Activated naive CD8-positive, alpha-beta T cell treated with anti-CD3 and anti-CD28 coated beads, Interleukin-2, amount 10 ng/mL, durations not matched to agents 7 days and 5 days (primary cell): ENCODE data around the gene GSTM2. TPM values are rescaled to one million over a fixed set of nuclear protein-coding genes. Genes with fewer than 3 reads are reported as not detected.
A peak's percentile ranks its signal among the peaks of the same experiment; 100 is the strongest.

ENCODE experiments used
- ATAC-seq: fragments of 150-1000 bp; cut with Tn5 transposase; one replicate; pipeline ENCODE4 v1.10.0; 2021; ENCODE audit warnings: low read depth, moderate library complexity
- POLR2A ChIA-PET: fragments of 350-600 bp; sonication (Branson Sonifier 250); formaldehyde crosslinking; loops from one replicate; lab custom pipeline; 2021; ENCODE audit warnings: antibody characterized with exemption; lab: Charles Lee
- DNase-seq: peaks from one replicate; pipeline ENCODE4 v3.0.0; 2021
- H3K27ac Mint-ChIP-seq: one replicate; pipeline ENCODE4 v1.8.0; 2022; ENCODE audit warnings: mild to moderate bottlenecking, mixed read lengths
- H3K27me3 Mint-ChIP-seq: one replicate; pipeline ENCODE4 v1.8.0; 2022; ENCODE audit warnings: mild to moderate bottlenecking, moderate library complexity, mixed read lengths
- H3K36me3 Mint-ChIP-seq: one replicate; pipeline ENCODE4 v1.8.0; 2021; ENCODE audit warnings: mild to moderate bottlenecking, mixed read lengths
- H3K4me1 Mint-ChIP-seq: one replicate; pipeline ENCODE4 v1.8.0; 2021; ENCODE audit warnings: mixed read lengths
- H3K4me3 Mint-ChIP-seq: one replicate; pipeline ENCODE4 v1.8.0; 2022; ENCODE audit warnings: mild to moderate bottlenecking, moderate library complexity, mixed read lengths
- H3K9me3 Mint-ChIP-seq: one replicate; pipeline ENCODE4 v1.8.0; 2021; ENCODE audit warnings: mixed read lengths
- total RNA-seq, 2 experiments: library from RNA; stranded (reverse); gene quantifications; one replicate each; pipeline ENCODE4 v1.2.3, GENCODE V29; 2021

GSTM2 gene
- total RNA-seq, 2 experiments from 2014 or later = 16.8 to 17.3 TPM

GRCh38 chr1:109642626-109643025 is 25.2 kb upstream of the GSTM2 start:
- no peak for DNase-seq
- Mint-ChIP-seq H3K4me3 (no peak overlapping the region), H3K27ac (no peak overlapping the region), H3K9me3 (no peaks in the 10 kb centered on the region), H3K4me1 (peaks cover 8% of the 10 kb centered on the region), H3K27me3 (peaks cover 3% of the 10 kb centered on the region), H3K36me3 (no peaks in the 10 kb centered on the region)
- POLR2A ChIA-PET = no interaction called here
- ATAC-seq = no peak

DNA sequence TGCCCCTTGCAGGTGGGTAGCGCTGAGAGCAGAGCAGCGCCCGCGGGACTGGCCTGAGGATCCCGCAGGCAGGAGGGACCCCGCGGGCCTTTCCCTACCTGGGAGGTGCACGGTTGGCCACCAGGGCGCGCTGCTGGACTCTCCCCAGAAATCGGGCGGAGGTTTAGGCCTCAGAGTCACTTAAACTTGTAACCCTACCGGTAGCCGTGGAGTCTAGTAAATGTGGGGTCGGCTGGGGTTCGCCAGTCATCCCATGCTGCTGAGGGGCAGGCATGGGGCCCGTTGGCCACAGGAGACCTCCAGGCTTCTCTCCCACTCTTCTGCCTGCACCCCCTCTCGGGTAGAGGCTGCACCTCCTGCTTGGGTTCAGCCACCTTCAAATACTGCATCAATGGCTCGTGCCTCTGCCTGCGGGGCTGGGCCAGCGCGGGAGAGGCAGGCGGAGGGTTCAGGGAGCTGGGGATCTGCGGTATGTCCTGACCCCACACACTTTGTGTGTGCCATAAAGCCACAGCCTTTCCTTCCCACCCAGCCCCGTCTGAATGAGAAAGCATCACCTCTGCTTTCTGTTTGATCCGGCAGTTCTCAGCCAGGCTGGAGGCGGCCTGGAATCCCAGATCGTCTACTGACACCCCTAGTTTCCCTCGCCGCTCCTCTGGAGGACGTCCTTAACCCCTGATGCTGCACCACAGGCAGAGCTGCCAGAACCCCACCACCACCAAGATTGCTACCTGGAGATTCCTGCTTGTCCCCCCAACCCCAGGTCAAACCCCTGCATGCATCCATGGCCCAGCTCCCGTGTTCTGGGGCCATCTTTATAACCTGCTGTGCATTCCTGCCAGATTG is 24.2 kb upstream of the GSTM2 start:
- peak; percentile 93 for DNase-seq
- no peaks in the 10 kb centered on the region for H3K36me3 Mint-ChIP-seq
- H3K4me1 Mint-ChIP-seq = peaks cover 8% of the 10 kb centered on the region
- H3K27me3 Mint-ChIP-seq = peaks cover 3% of the 10 kb centered on the region
- POLR2A ChIA-PET = no interaction called here
- no peaks in the 10 kb centered on the region for H3K9me3 Mint-ChIP-seq
- ATAC-seq = peak; percentile 94
- H3K27ac Mint-ChIP-seq = no peak overlapping the region
- H3K4me3 Mint-ChIP-seq = no peak overlapping the region

DNA sequence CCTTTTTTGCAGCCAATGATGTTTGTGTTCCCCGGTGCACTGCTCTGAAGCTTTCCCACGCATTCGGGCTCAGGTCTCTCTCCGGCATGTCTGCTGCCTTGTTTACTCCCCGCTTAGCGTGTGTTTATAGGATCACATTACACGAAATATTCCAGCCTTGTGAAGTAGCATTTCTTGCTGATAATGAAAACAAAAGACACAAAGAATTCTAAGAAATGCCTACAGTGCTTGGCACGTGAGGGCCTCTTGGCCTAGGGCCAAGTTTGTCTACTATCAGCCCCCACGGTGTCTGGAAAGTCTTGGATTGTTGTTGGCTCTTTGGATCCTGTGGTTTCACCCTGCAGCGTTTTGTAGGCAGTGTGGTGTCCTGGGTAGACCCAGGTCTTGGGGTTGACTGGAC is 23.2 kb upstream of the GSTM2 start:
- no peak overlapping the region for H3K27ac Mint-ChIP-seq
- H3K9me3 Mint-ChIP-seq = no peaks in the 10 kb centered on the region
- POLR2A ChIA-PET = no interaction called here
- ATAC-seq (no peak), DNase-seq (no peak)
- peaks cover 11% of the 10 kb centered on the region for H3K4me1 Mint-ChIP-seq
- H3K27me3 Mint-ChIP-seq = peaks cover 3% of the 10 kb centered on the region
- no peak overlapping the region for H3K4me3 Mint-ChIP-seq
- H3K36me3 Mint-ChIP-seq = no peaks in the 10 kb centered on the region

DNA sequence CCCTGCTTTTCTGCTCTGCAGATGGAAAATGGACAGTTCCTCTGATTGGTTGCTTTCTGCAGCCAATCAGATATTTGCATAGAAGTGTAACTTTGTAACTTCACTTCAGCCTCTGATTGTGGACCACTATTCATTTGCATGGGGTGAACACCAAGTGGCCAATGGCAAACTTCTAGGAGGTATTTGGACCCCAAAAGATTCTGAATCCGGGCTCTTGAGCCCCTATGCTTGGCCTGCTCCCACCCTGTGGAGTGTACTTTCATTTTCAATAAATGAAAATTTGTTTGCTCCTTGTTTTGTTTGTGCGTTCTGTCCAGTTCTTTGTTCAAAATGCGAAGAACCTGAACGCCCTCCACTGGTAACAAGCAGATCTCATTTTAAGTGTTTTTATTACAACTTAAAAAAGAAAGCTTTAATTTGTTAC is 18.4 kb upstream of the GSTM2 start:
- ATAC-seq = no peak
- H3K4me1 Mint-ChIP-seq = peaks cover 4% of the 10 kb centered on the region
- H3K9me3 Mint-ChIP-seq = no peaks in the 10 kb centered on the region
- no peak overlapping the region for H3K4me3 Mint-ChIP-seq
- DNase-seq = no peak
- peaks cover 30% of the 10 kb centered on the region for H3K27me3 Mint-ChIP-seq
- POLR2A ChIA-PET = interaction anchor here (1.0 to 1.6 kb wide), 3 partner anchors 10 to 335 kb away, joined by 4 to 5 read pairs (median 4); partner anchors contain the start of genes AHCYL1 and GNAI3
- H3K36me3 Mint-ChIP-seq = no peaks in the 10 kb centered on the region
- no peak overlapping the region for H3K27ac Mint-ChIP-seq

DNA sequence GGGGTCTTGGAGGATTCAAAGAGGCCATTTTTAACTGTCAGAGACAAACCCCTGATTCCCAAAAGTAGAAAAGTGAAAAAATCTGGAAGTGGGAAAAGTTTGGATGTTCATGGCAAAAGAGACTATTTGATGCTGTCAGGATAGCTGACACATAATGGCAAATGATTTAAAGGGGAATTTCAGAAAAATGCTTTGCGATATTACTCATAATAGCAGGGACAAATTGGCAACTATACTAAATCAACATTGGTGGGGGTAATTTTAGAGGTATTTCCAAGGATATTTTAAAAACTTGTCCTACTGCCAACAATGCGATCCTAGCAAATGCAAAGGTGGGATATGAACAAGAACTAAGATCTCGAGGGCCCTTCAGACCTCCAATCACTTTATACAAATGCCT is 17.2 kb upstream of the GSTM2 start:
- H3K36me3 Mint-ChIP-seq = no peaks in the 10 kb centered on the region
- peaks cover 10% of the 10 kb centered on the region for H3K4me1 Mint-ChIP-seq
- H3K27ac Mint-ChIP-seq = no peak overlapping the region
- ATAC-seq (no peak), DNase-seq (no peak)
- peaks cover 33% of the 10 kb centered on the region for H3K27me3 Mint-ChIP-seq
- no peaks in the 10 kb centered on the region for H3K9me3 Mint-ChIP-seq
- POLR2A ChIA-PET = interaction anchor here (1.4 kb wide), 1 partner anchor 123 kb away, joined by 3 read pairs; no protein-coding TSS in a partner anchor
- H3K4me3 Mint-ChIP-seq = no peak overlapping the region

DNA sequence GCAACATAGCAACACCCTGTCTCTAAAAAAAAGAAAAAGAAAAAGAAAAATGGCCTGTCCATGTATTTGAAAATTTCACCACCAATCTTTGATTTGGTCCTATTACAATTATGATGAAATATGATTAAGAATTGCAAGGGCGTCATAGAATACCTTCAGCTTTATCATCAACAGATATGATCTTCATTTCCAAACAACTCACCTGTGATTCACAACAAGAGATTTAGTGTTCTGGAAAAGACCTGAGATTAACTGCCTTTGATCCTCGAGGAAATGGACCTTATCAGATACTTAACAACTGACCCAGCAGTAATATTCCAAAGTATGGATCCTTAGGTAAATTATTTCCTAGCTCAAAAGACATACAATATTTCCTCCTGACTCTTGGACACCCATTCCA is 15.5 kb upstream of the GSTM2 start:
- no peaks in the 10 kb centered on the region for H3K36me3 Mint-ChIP-seq
- H3K4me1 Mint-ChIP-seq = peaks cover 13% of the 10 kb centered on the region
- no peak overlapping the region for H3K27ac Mint-ChIP-seq
- peaks cover 33% of the 10 kb centered on the region for H3K27me3 Mint-ChIP-seq
- POLR2A ChIA-PET = no interaction called here
- no peak for ATAC-seq
- H3K9me3 Mint-ChIP-seq = no peaks in the 10 kb centered on the region
- no peak overlapping the region for H3K4me3 Mint-ChIP-seq
- DNase-seq = no peak

GRCh38 chr1:109653306-109653705 is 14.6 kb upstream of the GSTM2 start:
- POLR2A ChIA-PET = no interaction called here
- DNase-seq (no peak), ATAC-seq (no peak)
- Mint-ChIP-seq H3K36me3 (no peaks in the 10 kb centered on the region), H3K4me3 (no peak overlapping the region), H3K27ac (no peak overlapping the region), H3K4me1 (peaks cover 13% of the 10 kb centered on the region), H3K9me3 (no peaks in the 10 kb centered on the region), H3K27me3 (peaks cover 33% of the 10 kb centered on the region)

- no peaks in the 10 kb centered on the region for H3K9me3 Mint-ChIP-seq
- peaks cover 33% of the 10 kb centered on the region for H3K27me3 Mint-ChIP-seq
- peaks cover 10% of the 10 kb centered on the region for H3K4me1 Mint-ChIP-seq
- H3K27ac Mint-ChIP-seq = no peak overlapping the region
- ATAC-seq (no peak), DNase-seq (no peak)
- H3K36me3 Mint-ChIP-seq = no peaks in the 10 kb centered on the region
- POLR2A ChIA-PET = no interaction called here
- no peak overlapping the region for H3K4me3 Mint-ChIP-seq
Measured at GRCh38 chr1:109654519-109654918, 13.3 kb upstream of the GSTM2 start.

GRCh38 chr1:109655615-109656519 is 12.0 kb upstream of the GSTM2 start, which contains the start of gene GSTM4:
Gene GSTM4, plus strand, starts transcription at chr1:109656099. Its CDS starts 291 bp downstream, at chr1:109656390.
- Mint-ChIP-seq H3K4me1 (peaks cover 10% of the 10 kb centered on the region), H3K27ac (peak within 1 kb of the TSS; percentile 81), H3K27me3 (peaks cover 30% of the 10 kb centered on the region), H3K36me3 (no peaks in the 10 kb centered on the region), H3K4me3 (peak within 1 kb of the TSS; percentile 88), H3K9me3 (no peaks in the 10 kb centered on the region)
- peak; percentile 74 for DNase-seq
- peak; percentile 87 for ATAC-seq
- POLR2A ChIA-PET = no interaction called here

DNA sequence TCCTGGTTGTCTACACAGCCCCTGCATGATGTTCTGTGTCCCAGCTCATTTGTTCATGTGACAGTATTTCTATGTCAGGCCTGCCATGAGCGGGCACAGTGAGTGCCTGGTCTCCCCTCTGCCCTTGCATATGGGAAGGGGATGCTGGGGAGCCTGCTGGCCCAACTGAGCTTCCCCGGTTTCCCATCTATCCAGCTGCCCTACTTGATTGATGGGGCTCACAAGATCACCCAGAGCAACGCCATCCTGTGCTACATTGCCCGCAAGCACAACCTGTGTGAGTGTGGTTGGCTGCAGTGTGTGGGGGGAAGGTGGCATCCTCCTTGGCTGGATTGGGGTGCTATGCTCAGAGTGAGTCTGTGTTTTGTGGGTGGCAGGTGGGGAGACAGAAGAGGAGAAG is 10.5 kb upstream of the GSTM2 start:
- no peak for ATAC-seq
- POLR2A ChIA-PET = no interaction called here
- peaks cover 14% of the 10 kb centered on the region for H3K4me1 Mint-ChIP-seq
- H3K36me3 Mint-ChIP-seq = no peaks in the 10 kb centered on the region
- H3K27ac Mint-ChIP-seq = no peak overlapping the region
- H3K27me3 Mint-ChIP-seq = peaks cover 17% of the 10 kb centered on the region
- no peak for DNase-seq
- H3K9me3 Mint-ChIP-seq = no peaks in the 10 kb centered on the region
- no peak overlapping the region for H3K4me3 Mint-ChIP-seq

GRCh38 chr1:109657970-109658369 is 9.9 kb upstream of the GSTM2 start:
- H3K4me3 Mint-ChIP-seq = no peak overlapping the region
- POLR2A ChIA-PET = no interaction called here
- H3K9me3 Mint-ChIP-seq = no peaks in the 10 kb centered on the region
- DNase-seq (no peak), ATAC-seq (no peak)
- H3K27ac Mint-ChIP-seq = no peak overlapping the region
- no peaks in the 10 kb centered on the region for H3K36me3 Mint-ChIP-seq
- peaks cover 14% of the 10 kb centered on the region for H3K4me1 Mint-ChIP-seq
- peaks cover 14% of the 10 kb centered on the region for H3K27me3 Mint-ChIP-seq

GRCh38 chr1:109658533-109659042 is 9.3 kb upstream of the GSTM2 start:
- no peaks in the 10 kb centered on the region for H3K9me3 Mint-ChIP-seq
- H3K4me3 Mint-ChIP-seq = no peak overlapping the region
- POLR2A ChIA-PET = no interaction called here
- ATAC-seq (no peak), DNase-seq (no peak)
- no peak overlapping the region for H3K27ac Mint-ChIP-seq
- no peaks in the 10 kb centered on the region for H3K36me3 Mint-ChIP-seq
- H3K4me1 Mint-ChIP-seq = peaks cover 14% of the 10 kb centered on the region
- H3K27me3 Mint-ChIP-seq = peaks cover 9% of the 10 kb centered on the region

DNA sequence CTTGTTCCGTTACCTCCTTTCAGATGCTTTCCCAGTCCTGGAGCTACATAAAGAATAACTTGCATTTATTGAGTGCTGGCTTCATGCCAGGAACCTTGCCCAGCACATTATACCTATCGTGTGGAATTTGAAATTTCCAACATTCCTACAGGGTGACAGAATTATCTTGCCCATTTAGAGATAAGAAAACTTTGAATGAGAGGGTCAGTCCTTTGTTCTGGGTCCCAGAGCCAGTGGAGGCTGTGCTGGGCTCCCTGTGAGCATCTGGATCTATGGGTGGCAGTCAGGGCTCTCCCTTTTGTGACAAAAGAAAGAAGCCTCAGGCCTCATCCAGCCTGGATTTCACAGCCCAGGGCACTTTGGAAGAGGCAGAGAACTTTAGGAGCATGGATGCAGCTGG is 8.7 kb upstream of the GSTM2 start:
- Mint-ChIP-seq H3K9me3 (no peaks in the 10 kb centered on the region), H3K27ac (no peak overlapping the region)

More for the DNA sequence above, 8.7 kb upstream of the GSTM2 start:
- POLR2A ChIA-PET = no interaction called here
- no peaks in the 10 kb centered on the region for H3K36me3 Mint-ChIP-seq
- no peak overlapping the region for H3K4me3 Mint-ChIP-seq
- H3K27me3 Mint-ChIP-seq = peaks cover 7% of the 10 kb centered on the region
- DNase-seq (no peak), ATAC-seq (no peak)
- H3K4me1 Mint-ChIP-seq = peaks cover 14% of the 10 kb centered on the region
